ENCODE measurements around the gene NDUFA11. TPM values are rescaled to one million over a fixed set of nuclear protein-coding genes. Genes with fewer than 3 reads are reported as not detected.

Gene NDUFA11
- total and polyA plus RNA-seq, 2 of the 13 experiments (the other 11 are each of a cell fraction or from before 2014, with no cell fraction given) = 286 to 378 TPM

- TF ChIP-seq DNMT1 (CRISPR knock-in tag; IDR thresholded peaks at IDR 0.05) (no peak), ZNF781 (CRISPR knock-in tag; IDR thresholded peaks at IDR 0.05; ENCODE audit: borderline replicate concordance, not compliant biosample characterization) (no peak), NR2F2 (IDR thresholded peaks at IDR 0.05; ENCODE audit: borderline replicate concordance, low read depth) (0 out of 2 replicates have a peak, but pooled peaks have one; percentile 31), ZNF747 (CRISPR knock-in tag; IDR thresholded peaks at IDR 0.05; ENCODE audit: borderline replicate concordance) (peak; percentile 72; the same call in 1 of the 2 replicates), ZNF354B (CRISPR knock-in tag; IDR thresholded peaks at IDR 0.05) (no peak), RXRA (CRISPR knock-in tag; IDR thresholded peaks at IDR 0.05) (peak; percentile 81), POLR2G (IDR thresholded peaks at IDR 0.05; ENCODE audit: low read depth, low read length) (peak; percentile 33; the same call in 1 of the 2 replicates), NFIB (CRISPR knock-in tag; IDR thresholded peaks at IDR 0.05; ENCODE audit: borderline replicate concordance) (no peak), ZNF552 (CRISPR knock-in tag; IDR thresholded peaks at IDR 0.05; ENCODE audit: borderline replicate concordance) (peak; percentile 70), ZBTB10 (CRISPR knock-in tag; IDR thresholded peaks at IDR 0.05; ENCODE audit: borderline replicate concordance) (peak; percentile 60; the same call in 1 of the 2 replicates), PHB2 (IDR thresholded peaks at IDR 0.05; ENCODE audit: partially characterized antibody) (no peak), BRF2 (CRISPR knock-in tag; IDR thresholded peaks at IDR 0.05) (no peak), MNT (IDR thresholded peaks at IDR 0.05) (no peak)
- TF ChIP-seq, protein P1, sequence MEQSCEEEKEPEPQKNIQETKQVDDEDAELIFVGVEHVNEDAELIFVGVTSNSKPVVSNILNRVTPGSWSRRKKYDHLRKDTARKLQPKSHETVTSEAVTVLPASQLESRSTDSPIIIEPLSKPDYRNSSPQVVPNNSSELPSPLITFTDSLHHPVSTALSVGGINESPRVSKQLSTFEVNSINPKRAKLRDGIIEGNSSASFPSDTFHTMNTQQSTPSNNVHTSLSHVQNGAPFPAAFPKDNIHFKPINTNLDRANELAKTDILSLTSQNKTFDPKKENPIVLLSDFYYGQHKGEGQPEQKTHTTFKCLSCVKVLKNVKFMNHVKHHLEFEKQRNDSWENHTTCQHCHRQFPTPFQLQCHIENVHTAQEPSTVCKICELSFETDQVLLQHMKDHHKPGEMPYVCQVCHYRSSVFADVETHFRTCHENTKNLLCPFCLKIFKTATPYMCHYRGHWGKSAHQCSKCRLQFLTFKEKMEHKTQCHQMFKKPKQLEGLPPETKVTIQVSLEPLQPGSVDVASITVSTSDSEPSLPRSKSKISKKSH (CRISPR knock-in tag; IDR thresholded peaks at IDR 0.05; ENCODE audit: borderline replicate concordance) = no peak
- TF ChIP-seq, protein P2, sequence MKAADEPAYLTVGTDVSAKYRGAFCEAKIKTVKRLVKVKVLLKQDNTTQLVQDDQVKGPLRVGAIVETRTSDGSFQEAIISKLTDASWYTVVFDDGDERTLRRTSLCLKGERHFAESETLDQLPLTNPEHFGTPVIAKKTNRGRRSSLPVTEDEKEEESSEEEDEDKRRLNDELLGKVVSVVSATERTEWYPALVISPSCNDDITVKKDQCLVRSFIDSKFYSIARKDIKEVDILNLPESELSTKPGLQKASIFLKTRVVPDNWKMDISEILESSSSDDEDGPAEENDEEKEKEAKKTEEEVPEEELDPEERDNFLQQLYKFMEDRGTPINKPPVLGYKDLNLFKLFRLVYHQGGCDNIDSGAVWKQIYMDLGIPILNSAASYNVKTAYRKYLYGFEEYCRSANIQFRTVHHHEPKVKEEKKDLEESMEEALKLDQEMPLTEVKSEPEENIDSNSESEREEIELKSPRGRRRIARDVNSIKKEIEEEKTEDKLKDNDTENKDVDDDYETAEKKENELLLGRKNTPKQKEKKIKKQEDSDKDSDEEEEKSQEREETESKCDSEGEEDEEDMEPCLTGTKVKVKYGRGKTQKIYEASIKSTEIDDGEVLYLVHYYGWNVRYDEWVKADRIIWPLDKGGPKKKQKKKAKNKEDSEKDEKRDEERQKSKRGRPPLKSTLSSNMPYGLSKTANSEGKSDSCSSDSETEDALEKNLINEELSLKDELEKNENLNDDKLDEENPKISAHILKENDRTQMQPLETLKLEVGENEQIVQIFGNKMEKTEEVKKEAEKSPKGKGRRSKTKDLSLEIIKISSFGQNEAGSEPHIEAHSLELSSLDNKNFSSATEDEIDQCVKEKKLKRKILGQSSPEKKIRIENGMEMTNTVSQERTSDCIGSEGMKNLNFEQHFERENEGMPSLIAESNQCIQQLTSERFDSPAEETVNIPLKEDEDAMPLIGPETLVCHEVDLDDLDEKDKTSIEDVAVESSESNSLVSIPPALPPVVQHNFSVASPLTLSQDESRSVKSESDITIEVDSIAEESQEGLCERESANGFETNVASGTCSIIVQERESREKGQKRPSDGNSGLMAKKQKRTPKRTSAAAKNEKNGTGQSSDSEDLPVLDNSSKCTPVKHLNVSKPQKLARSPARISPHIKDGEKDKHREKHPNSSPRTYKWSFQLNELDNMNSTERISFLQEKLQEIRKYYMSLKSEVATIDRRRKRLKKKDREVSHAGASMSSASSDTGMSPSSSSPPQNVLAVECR (CRISPR knock-in tag; IDR thresholded peaks at IDR 0.05; ENCODE audit: borderline replicate concordance) = peak; percentile 66; the same call in 1 of the 2 replicates
- TF ChIP-seq, protein P3, sequence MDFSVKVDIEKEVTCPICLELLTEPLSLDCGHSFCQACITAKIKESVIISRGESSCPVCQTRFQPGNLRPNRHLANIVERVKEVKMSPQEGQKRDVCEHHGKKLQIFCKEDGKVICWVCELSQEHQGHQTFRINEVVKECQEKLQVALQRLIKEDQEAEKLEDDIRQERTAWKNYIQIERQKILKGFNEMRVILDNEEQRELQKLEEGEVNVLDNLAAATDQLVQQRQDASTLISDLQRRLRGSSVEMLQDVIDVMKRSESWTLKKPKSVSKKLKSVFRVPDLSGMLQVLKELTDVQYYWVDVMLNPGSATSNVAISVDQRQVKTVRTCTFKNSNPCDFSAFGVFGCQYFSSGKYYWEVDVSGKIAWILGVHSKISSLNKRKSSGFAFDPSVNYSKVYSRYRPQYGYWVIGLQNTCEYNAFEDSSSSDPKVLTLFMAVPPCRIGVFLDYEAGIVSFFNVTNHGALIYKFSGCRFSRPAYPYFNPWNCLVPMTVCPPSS (IDR thresholded peaks at IDR 0.05) = no peak
Observed at GRCh38 chr19:5880604-5881078, 22.9 kb downstream of the NDUFA11 start (continued).
